Measurements from ENCODE around the gene PGS1. TPM values are rescaled to one million over a fixed set of nuclear protein-coding genes. Genes with fewer than 3 reads are reported as not detected.

The PGS1 gene
- total RNA-seq, 1 experiment from 2014 or later = 42.6 TPM

DNA sequence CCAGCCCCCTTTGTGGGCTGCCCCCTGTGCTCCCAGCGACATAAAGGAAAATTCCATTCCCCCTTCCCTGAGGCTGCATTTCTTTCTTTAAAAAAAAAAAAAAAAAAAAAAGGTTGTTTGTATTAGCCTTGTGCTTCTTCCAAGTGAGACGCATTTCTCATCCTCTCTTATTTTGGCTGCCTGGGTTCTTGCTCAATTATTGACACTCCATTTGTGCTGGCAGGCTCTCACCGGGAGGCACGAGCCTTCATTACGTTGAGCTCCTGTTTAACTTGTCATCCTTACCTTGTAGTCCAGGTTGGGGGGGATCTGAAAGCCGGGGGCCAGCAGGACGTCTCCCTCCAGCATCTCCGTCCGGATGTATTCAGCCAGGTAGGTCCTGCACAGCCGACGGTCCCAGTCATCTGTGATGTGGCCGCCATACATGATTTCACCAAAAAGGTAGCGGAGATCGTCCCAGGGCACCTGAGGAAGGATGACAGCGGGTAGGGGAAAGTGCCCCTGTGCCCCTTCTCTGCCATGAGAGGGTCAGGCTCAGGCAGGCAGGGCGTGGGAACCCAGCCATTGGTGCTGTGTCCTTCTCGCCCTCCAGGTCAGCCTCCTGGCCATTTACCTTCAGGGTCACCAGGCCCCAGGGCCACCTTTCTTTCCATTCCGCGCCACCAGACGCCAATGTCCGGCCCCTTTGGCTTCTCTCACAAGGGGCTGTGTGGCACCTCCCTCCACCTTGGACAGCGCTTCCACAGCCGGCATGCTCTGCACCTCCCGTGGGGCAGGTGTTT, 50.6 kb downstream of the PGS1 start:
- Mint-ChIP-seq H3K4me1 (ENCODE audit: low read depth, unreplicated experiment) (no peaks in the 10 kb centered on the region), H3K4me3 (ENCODE audit: low read depth, unreplicated experiment) (no peak overlapping the region), H3K9me3 (ENCODE audit: low read depth, unreplicated experiment) (no peaks in the 10 kb centered on the region), H3K27me3 (ENCODE audit: unreplicated experiment) (no peaks in the 10 kb centered on the region), H3K27ac (ENCODE audit: unreplicated experiment) (no peak overlapping the region), H3K36me3 (ENCODE audit: insufficient read depth, unreplicated experiment) (peaks cover 28% of the 10 kb centered on the region)
- no peak for DNase-seq
- TF ChIP-seq, protein P1, sequence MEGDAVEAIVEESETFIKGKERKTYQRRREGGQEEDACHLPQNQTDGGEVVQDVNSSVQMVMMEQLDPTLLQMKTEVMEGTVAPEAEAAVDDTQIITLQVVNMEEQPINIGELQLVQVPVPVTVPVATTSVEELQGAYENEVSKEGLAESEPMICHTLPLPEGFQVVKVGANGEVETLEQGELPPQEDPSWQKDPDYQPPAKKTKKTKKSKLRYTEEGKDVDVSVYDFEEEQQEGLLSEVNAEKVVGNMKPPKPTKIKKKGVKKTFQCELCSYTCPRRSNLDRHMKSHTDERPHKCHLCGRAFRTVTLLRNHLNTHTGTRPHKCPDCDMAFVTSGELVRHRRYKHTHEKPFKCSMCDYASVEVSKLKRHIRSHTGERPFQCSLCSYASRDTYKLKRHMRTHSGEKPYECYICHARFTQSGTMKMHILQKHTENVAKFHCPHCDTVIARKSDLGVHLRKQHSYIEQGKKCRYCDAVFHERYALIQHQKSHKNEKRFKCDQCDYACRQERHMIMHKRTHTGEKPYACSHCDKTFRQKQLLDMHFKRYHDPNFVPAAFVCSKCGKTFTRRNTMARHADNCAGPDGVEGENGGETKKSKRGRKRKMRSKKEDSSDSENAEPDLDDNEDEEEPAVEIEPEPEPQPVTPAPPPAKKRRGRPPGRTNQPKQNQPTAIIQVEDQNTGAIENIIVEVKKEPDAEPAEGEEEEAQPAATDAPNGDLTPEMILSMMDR (IDR thresholded peaks at IDR 0.05; ENCODE audit: unreplicated experiment) = no peak
- intact Hi-C loops (cut with micrococcal nuclease; ENCODE audit: unreplicated experiment) = no loop called here
- CTCF ChIA-PET = no interaction called here
- BruUV-seq (replicated peaks) = no TSS peak

DNA sequence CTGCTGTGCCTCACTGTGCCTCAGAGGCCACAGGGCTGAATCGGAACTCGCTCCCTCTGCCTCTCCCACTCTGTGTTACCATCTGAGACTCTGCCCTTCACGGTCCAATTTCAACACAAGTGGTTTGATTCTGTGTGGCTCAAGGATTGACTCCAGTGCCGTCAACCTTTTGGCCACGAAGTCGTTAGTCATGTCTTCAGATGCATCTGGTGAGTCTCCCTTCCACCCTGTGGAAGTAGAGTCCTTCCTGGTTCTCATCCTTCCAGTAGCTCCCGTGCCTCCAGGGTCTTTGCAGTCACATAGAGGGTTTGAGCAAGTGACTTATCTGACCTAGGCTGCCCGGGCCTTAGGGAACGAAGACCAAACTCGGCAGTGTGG, 51.2 kb downstream of the PGS1 start:
- no peak overlapping the region for H3K27ac Mint-ChIP-seq (ENCODE audit: unreplicated experiment)
- no peak overlapping the region for H3K4me3 Mint-ChIP-seq (ENCODE audit: low read depth, unreplicated experiment)
- CTCF ChIA-PET = no interaction called here
- H3K27me3 Mint-ChIP-seq (ENCODE audit: unreplicated experiment) = no peaks in the 10 kb centered on the region
- BruUV-seq (replicated peaks) = no TSS peak
- TF ChIP-seq, protein P1 (IDR thresholded peaks at IDR 0.05; ENCODE audit: unreplicated experiment) = no peak
- no peaks in the 10 kb centered on the region for H3K4me1 Mint-ChIP-seq (ENCODE audit: low read depth, unreplicated experiment)
- intact Hi-C loops (cut with micrococcal nuclease; ENCODE audit: unreplicated experiment) = no loop called here
- no peak for DNase-seq
- H3K36me3 Mint-ChIP-seq (ENCODE audit: insufficient read depth, unreplicated experiment) = peaks cover 28% of the 10 kb centered on the region
- no peaks in the 10 kb centered on the region for H3K9me3 Mint-ChIP-seq (ENCODE audit: low read depth, unreplicated experiment)

DNA sequence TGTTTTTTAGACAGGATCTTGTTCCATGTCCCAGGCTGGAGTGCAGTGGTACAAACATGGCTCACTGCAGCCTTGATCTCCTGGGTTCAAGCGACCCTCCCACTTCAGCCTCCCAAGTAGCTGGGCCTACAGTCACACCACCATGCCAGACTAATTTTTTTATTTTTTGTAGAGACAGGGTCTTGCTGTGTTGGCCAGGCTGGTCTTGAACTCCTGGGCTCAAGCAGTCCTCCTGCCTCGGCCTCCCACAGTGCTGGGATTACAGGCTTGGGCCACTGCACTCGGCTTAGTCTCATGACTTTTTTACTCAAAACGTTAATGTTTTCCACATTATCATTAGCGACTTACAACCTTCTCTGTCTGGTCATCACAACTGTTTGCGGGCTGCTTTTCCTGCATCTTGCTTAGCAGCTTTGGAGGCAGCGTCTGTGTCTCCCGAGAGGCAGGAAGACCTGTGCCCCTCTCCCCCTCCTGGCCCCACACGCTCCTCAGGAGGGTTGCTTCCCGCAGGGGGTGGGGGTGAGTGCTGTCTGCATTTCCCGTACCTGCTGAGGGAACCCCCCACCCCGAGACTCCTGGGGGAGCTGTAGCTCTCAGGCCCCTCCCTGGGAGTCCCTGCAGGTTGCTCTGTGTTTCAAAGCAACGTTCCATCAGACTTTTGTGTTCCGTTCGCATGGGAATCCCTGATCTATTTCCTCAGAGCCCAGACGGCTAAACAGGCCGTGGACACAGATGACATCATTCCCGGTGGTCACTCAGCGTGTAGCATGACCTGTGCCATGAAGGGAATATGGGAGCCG, 52.6 kb downstream of the PGS1 start:
- Mint-ChIP-seq H3K36me3 (ENCODE audit: insufficient read depth, unreplicated experiment) (peaks cover 23% of the 10 kb centered on the region), H3K4me3 (ENCODE audit: low read depth, unreplicated experiment) (no peak overlapping the region), H3K4me1 (ENCODE audit: low read depth, unreplicated experiment) (no peaks in the 10 kb centered on the region), H3K9me3 (ENCODE audit: low read depth, unreplicated experiment) (no peaks in the 10 kb centered on the region), H3K27ac (ENCODE audit: unreplicated experiment) (no peak overlapping the region), H3K27me3 (ENCODE audit: unreplicated experiment) (peaks cover 8% of the 10 kb centered on the region)
- TF ChIP-seq, protein P1 (IDR thresholded peaks at IDR 0.05; ENCODE audit: unreplicated experiment) = no peak
- CTCF ChIA-PET = no interaction called here
- no TSS peak for BruUV-seq (replicated peaks)
- no peak for DNase-seq
- intact Hi-C loops (cut with micrococcal nuclease; ENCODE audit: unreplicated experiment) = no loop called here

DNA sequence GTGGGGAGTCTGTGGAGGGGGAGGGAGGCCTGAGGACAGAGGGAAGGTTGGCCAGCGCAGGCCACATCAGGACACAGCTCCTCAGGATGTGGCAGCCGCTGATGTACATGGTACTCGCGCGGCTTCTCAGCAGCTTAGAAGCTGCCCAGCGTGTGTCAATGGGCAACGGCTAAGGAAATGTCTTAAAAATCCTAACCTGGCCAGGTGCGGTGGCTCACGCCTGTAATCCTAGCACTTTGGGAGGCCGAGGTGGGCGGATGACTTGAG, 53.2 kb downstream of the PGS1 start:
- intact Hi-C loops (cut with micrococcal nuclease; ENCODE audit: unreplicated experiment) = no loop called here
- TF ChIP-seq, protein P1 (IDR thresholded peaks at IDR 0.05; ENCODE audit: unreplicated experiment) = no peak
- Mint-ChIP-seq H3K9me3 (ENCODE audit: low read depth, unreplicated experiment) (no peaks in the 10 kb centered on the region), H3K36me3 (ENCODE audit: insufficient read depth, unreplicated experiment) (peaks cover 23% of the 10 kb centered on the region), H3K27me3 (ENCODE audit: unreplicated experiment) (peaks cover 13% of the 10 kb centered on the region), H3K4me3 (ENCODE audit: low read depth, unreplicated experiment) (no peak overlapping the region), H3K27ac (ENCODE audit: unreplicated experiment) (no peak overlapping the region), H3K4me1 (ENCODE audit: low read depth, unreplicated experiment) (no peaks in the 10 kb centered on the region)
- no peak for DNase-seq
- CTCF ChIA-PET = no interaction called here
- BruUV-seq (replicated peaks) = no TSS peak

Data from Calu3 (cell line).